ENCODE measurements around the gene RAMP2.

Gene RAMP2

DNA sequence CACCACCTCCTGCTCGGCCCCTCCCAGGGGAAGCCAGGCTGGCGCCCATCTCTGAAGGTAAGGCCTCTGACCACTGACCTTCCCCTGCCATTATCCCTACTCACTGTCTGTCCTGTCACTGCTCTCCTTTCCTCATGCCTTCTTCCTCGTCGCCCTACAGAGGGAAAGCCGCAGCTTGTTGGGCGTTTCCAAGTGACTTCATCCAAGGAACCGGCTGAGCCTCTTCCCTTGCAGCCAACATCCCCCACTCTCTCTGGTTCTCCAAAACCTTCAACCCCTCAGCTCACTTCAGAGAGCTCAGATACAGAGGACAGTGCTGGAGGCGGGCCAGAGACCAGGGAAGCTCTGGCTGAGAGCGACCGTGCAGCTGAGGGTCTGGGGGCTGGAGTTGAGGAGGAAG, 34.4 kb downstream of the RAMP2 start:
- DNase-seq = no peak

DNA sequence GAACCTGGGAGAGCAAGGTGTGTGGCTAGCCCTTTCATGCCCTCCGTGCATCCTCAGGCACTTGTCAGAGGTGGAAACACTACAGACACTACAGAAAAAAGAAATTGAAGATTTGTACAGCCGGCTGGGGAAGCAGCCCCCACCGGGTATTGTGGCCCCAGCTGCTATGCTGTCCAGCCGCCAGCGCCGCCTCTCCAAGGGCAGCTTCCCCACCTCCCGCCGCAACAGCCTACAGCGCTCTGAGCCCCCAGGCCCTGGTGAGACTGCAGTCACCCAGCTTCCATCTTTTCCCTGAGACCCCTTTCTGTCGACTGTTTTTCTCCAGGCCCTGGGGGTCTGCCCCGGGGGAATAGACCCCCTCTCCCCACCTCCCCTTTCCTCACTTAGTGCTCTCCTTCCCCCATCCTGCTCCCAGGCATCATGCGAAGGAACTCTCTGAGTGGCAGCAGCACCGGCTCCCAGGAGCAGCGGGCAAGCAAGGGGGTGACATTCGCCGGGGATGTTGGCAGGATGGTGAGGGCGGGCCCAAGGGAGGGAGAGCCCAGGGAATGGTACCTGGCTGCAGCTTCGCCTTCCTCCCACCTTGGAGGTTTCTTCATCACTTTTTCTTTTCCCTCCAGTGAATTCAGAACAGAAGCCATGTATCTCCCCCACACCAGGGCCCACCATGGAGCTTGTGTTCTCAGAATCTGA, 35.2 kb downstream of the RAMP2 start:
- DNase-seq = no peak

DNA sequence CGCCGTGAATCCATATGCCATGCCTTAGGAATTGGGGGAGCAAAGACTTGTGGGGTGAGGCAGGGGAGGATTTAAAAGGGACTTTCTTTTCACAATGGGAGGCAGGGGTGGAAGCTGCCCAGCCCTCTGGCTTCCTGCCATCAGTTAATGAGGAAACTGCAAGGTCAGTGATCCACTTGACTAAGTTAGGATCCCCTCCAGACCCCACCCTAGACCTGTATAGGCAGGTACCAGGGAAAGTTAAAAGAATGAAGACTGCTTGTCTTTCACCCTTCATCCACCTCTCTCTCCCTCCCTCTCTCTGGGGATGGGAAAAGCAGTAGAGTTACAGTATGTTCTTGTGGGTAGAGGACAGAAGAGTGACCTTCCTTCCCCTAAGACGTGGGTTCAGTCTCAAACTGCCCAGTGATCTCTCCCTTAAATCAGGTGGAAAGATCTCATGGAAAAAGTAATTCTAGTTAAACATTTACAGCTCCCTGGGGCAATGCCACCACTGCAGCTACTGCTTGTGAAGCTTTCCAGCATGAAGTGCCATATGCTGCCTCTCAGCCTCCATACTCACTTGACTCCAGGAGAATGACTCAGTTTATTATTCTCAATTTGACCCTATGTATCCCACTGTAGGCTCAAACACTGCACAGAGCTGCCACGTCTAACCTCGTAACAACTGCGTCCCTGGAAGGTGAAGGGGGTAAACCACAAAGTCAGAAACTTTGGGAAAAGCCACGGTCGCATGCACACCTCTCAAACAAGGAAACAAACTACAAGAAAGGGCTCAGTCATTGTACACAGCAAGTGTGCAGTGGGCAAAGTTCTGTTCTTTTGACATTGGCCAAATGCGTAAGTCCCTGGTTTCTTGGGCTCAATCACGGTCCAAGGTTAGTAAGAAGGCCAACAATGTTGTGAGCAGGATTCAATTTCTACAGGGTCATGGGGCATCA, 36.3 kb downstream of the RAMP2 start:
- DNase-seq = no peak

DNA sequence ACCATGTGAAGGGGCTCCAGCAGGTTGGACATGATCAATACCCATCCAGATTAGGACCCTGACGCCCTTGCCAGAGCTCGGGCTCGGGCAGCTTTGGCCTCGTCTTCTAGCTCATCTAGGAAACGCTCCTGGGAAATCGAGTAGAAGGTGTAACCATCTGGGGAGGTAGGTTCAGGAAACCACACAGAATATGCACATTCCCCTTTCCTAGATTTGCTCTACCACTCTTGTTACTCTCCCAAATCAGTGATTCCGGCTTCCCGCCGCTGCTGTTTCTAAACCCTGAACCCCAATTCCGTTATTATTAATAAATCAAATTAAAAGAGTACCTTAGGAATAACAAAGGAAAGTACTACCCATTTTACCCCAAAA, 37.0 kb downstream of the RAMP2 start:
- no peak for DNase-seq

DNA sequence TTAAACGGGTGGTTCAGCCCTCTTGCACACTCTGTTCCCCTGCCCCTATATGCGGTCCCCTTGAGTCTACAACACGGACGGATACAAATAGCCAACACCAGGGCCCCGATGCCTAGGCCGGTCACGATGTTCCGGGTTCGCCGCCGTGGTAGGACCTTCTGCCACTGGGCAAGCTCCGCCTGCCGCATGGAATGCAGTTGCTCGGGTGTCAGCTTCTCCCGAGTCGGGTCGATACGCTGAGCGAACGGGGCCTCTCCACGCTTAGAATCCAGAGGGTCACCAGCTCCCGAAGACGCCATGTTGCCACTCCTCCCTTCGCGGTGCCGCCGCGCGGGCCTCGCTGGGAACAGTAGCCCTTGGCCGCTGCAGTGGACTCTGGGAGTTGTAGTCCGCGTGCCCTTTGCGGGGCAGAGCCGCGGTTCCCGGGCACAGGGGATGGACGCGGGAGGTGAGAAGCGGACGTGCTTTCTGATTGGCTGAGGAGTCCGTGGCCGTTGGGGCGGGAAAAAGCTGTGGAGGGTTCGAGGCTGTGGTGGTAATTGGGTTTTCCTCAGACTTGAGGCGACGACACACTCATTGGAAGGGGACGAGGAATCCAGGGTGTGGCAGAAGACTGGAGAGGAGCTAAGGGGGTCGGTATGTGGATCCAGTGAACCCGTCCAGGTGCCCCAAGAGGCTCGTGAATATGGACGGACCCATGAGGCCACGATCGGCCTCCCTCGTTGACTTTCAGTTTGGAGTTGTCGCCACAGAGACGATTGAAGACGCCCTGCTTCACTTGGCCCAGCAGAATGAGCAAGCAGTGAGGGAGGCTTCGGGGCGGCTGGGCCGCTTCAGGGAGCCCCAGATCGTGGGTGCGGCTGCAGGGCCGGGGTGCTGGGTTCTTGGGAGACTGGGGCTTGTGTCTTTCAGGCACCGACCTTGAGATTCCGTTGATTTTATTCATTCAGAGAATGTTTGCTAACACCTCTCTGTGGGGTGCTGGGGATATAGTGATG, 37.7 kb downstream of the RAMP2 start, which contains the start of the genes CNTD1 and COA3:
Gene CNTD1, plus strand, starts transcription at position 479 of the 998 bp plus-strand sequence. Its CDS starts 207 bp downstream, at position 686.
Gene COA3, minus strand, starts transcription at position 322 of the 998 bp plus-strand sequence. Its CDS starts 23 bp downstream, at position 299.
- peak; percentile 28 to 61 (median 47) for DNase-seq

DNA sequence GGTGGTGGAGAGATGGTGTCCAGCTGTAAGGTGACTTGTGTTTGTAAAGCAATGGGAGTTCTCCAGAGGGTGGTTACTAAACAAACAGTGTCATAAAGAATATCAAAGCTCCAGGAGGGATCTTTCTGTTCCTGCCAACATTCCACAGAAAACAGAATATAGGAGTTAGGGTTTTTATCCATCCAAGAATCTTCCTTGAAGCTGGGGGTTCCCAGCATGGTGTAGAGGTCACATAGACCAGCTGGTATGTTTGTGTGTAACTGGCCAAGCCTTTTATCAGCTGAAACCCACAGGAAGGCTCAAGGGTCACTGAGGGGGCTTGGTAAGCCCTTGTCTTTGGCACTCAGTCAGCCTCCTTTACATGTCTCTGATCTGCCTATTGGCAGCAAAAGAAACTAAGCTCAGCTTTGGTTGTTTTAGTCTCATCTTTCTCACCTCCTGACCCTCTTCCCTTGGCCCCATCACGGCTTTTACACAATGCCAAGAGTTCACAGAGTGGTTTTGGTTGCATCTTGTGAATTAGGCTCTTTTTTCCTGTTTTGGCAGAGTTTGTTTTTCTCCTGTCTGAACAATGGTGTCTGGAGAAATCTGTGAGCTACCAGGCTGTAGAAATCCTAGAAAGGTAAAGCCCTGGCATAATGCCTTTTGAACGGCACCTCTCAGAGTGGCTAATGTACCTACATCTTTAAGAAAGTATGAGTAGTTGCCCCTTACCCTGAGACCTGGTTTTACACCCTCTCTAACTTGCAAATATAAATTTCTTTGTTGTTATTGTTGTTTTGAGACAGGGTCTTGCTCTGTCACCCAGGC, 42.3 kb downstream of the RAMP2 start:
- no peak for DNase-seq

DNA sequence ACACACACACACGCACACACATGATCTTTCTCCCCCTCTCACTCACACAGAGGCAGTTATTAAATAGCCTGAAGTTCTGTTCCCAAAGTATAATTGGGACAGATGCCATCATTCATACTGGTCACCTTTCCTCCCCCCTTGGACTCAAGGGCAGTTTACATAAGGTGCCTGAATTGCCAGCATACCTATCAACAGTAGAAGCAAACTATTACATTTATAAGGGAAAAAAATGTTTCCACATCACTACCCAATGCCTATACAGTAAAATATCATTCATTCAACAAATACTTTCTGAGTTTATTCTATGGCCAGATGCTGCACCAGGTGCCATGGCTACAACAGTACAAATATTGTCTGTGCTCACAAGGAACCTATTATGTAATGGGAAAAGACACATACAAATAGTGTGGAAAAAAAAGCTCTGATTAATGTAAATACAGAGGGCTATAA, 43.9 kb downstream of the RAMP2 start:
- DNase-seq = no peak

DNA sequence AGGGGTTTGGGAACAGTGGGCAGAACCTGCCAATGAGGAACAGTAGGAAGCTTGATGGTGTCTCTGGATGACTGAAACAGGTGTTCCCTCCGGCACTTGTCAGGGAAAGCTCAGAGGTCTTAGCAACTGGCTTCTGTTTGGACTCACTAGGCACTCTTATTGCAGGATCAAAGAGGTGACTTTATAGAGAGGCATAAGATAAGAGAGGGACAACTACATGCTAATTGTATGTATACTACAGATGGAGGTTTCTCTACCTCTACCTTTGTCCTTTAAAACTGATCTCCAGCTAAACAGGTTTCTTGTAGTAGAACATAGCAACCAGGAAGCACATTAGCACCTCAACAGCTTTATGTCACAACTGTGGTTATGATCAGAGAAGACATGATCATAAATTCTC, 45.2 kb downstream of the RAMP2 start:
- no peak for DNase-seq

DNA sequence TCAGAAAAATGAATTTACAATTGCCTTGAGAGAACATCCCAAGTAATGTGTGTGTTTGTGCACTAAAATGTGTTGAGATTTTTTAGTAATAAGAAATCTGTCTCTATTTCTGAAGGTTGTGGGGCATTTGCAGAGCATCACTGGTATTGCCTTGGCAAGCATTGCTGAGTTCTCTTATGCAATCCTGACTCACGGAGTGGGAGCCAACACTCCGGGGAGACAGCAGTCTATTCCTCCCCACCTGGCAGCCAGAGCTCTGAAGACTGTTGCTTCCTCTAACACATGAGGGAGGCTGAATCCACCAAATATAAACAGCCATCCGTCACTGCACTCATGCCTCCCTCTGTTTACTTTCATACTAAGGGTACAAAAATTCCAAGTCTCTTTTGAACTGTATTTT, 48.2 kb downstream of the RAMP2 start:
- no peak for DNase-seq
